Transverse colon (tissue), 4 donors: ENCODE data around the gene ARHGAP12. TPM values are rescaled to one million over a fixed set of nuclear protein-coding genes. Genes with fewer than 3 reads are reported as not detected.

Experiments used
- DNase-seq: peaks from one replicate; pipeline ENCODE4 v3.0.0-alpha.2; 2019
- H3K27ac ChIP-seq, 4 donors: fragments of 200-600 bp; sonication (generic); 2 replicates each; pipeline ENCODE4 v1.5.1; 2016 to 2018; ENCODE audit warnings: inconsistent platforms in 4 of 4
- H3K27me3 ChIP-seq: fragments of 200-600 bp; sonication (generic); 2 replicates; pipeline ENCODE4 v1.5.1; 2017; ENCODE audit warnings: inconsistent platforms
- H3K36me3 ChIP-seq, 4 donors: fragments of 200-600 bp; sonication (generic); 2 replicates each; pipeline ENCODE4 v1.5.1; 2017 to 2019; ENCODE audit warnings: inconsistent platforms in 4 of 4
- H3K4me1 ChIP-seq, 4 donors: fragments of 200-600 bp; sonication (generic); 2 replicates each; pipeline ENCODE4 v1.5.1; 2017 to 2020; ENCODE audit warnings: inconsistent platforms in 4 of 4
- H3K4me3 ChIP-seq, 4 donors: fragments of 200-600 bp; sonication (generic); 1 replicate in 1 of 4; 2 replicates in 3 of 4; pipeline versions ENCODE4 v1.5.1 to v1.6.1; 2017 to 2019; ENCODE audit warnings: inconsistent platforms in 4 of 4
- H3K9me3 ChIP-seq, 2 donors: fragments of 200-600 bp; sonication (generic); 2 replicates each; pipeline ENCODE4 v1.5.1; 2017 to 2019; ENCODE audit warnings: inconsistent platforms in 2 of 2
- EP300 ChIP-seq: sonication (generic); formaldehyde crosslinking; IDR thresholded peaks from one replicate; pipeline ENCODE4 v1.6.1; 2017; ENCODE audit warnings: antibody characterized with exemption, low read depth
- POLR2A ChIP-seq: fragments of 450-650 bp; IDR thresholded peaks from one replicate; pipeline ENCODE4 v1.6.1; 2016; ENCODE audit warnings: antibody characterized with exemption, mild to moderate bottlenecking, moderate library complexity
- POLR2AphosphoS5 ChIP-seq, 3 donors: sonication (generic); formaldehyde crosslinking; IDR thresholded peaks; one replicate each; pipeline ENCODE4 v1.6.1; 2016; ENCODE audit warnings: antibody characterized with exemption in 3 of 3
- WGBS, 2 donors: methylation state at CpG; one replicate each; pipeline ENCODE4 v1.1.5; 2018; ENCODE audit warnings: low coverage in 1 of 2; 5-methylcytosine and 5-hydroxymethylcytosine counted together
- in situ Hi-C, 4 donors: fragments of 200-750 bp; cut with MboI; loops; one replicate each; pipeline versions ENCODE4 v1.15.0 to v1.15.1; 2017; ENCODE audit warnings: low sequenced_read_pairs in 3 of 4, low pct_ligation_motif_present in 1 of 4, low pct_unique_long_range_greater_than_20kb in 1 of 4
- intact Hi-C: fragments of 100-400 bp; cut with DNase I; formaldehyde crosslinking; loops from one replicate; pipeline ENCODE4 v1.15.1; 2023; ENCODE audit warnings: low total_unique reads
- total RNA-seq, 4 donors: library from RNA; depleted of rRNA; stranded (reverse); fragments of >200 nt; gene quantifications; one replicate each; pipeline ENCODE4 v1.1.0, GENCODE V29; 2016
- TF ChIP-seq, protein P1 (sequence below), 5 experiments: fragments of 200-600 bp in 3 of 5; fragments of 450-650 bp in 2 of 5; sonication (generic) in 3 of 5; IDR thresholded peaks; 1 replicate in 2 of 5; 2 replicates in 3 of 5; pipeline ENCODE4 v1.5.1; 2016 to 2017; ENCODE audit warnings: antibody characterized with exemption in 5 of 5, inconsistent platforms in 3 of 5, mild to moderate bottlenecking in 2 of 5, moderate library complexity in 1 of 5

ARHGAP12 gene
- total RNA-seq, 4 donors from 2014 or later = 19.9 to 60.5 (median 46.1) TPM

DNA sequence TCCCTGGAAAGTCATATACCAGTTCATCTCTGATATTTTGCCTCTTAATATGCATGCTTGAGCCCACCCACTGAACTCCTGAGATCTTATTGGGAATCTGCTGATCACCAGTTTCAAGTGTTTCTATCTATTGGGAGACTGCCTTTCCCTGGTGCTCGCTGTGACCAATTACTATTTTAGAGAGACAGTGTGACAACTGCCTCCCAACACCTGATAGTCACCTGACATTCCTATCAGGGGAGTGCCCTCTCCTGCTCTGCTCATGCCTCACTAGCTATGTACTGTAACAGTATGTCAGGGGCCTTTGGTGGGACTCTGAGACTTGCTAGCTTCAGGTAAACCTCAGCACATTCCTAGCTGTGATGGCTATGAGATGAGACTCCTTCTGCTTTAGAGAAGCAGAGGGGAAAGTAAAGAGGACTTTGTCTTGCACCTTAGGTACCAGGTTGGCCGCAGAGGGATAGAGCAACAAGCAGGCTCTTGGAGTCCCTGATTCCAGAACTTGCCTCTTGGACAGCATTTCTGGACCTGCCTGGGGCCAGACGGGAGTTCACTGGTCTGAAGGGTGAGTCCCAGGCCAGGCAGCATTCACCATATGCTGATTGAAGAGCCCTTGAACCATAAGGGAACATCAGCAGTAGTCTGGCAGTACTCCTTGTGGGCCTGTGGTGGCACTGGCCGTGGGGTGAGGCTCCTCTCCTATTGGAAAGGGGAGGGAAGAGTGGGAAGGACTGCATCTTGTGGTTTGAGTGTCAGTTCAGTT is 34.4 kb upstream of the ARHGAP12 start:
- in situ Hi-C loops (no loop called here), intact Hi-C loops (no loop called here)
- H3K27me3 ChIP-seq = no peaks in the 10 kb centered on the region
- 92 to 100% methylated on average over 1 to 4 of the region's 4 CpGs for WGBS, 2 donors
- no peak for TF ChIP-seq POLR2AphosphoS5 (IDR thresholded peaks at IDR 0.05)
- TF ChIP-seq, protein P1, sequence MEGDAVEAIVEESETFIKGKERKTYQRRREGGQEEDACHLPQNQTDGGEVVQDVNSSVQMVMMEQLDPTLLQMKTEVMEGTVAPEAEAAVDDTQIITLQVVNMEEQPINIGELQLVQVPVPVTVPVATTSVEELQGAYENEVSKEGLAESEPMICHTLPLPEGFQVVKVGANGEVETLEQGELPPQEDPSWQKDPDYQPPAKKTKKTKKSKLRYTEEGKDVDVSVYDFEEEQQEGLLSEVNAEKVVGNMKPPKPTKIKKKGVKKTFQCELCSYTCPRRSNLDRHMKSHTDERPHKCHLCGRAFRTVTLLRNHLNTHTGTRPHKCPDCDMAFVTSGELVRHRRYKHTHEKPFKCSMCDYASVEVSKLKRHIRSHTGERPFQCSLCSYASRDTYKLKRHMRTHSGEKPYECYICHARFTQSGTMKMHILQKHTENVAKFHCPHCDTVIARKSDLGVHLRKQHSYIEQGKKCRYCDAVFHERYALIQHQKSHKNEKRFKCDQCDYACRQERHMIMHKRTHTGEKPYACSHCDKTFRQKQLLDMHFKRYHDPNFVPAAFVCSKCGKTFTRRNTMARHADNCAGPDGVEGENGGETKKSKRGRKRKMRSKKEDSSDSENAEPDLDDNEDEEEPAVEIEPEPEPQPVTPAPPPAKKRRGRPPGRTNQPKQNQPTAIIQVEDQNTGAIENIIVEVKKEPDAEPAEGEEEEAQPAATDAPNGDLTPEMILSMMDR (IDR thresholded peaks at IDR 0.05) = no peak
- TF ChIP-seq POLR2A = no peak
- no peak for TF ChIP-seq EP300
- H3K4me3 ChIP-seq = no peak overlapping the region
- no peaks in the 10 kb centered on the region for H3K9me3 ChIP-seq
- H3K27ac ChIP-seq = no peak overlapping the region
- peaks cover 0 to 14% (median 2%) of the 10 kb centered on the region in 4 donors for H3K4me1 ChIP-seq
- no peak for DNase-seq
- H3K36me3 ChIP-seq = no peaks in the 10 kb centered on the region

- 34 to 48% methylated on average over 5 to 8 of the region's 8 CpGs for WGBS, 2 donors
- no peak for TF ChIP-seq POLR2AphosphoS5 (IDR thresholded peaks at IDR 0.05)
- no peak for TF ChIP-seq POLR2A
- TF ChIP-seq, protein P1 (IDR thresholded peaks at IDR 0.05) = no peak
- no peak for TF ChIP-seq EP300
- H3K9me3 ChIP-seq = no peaks in the 10 kb centered on the region
- no peaks in the 10 kb centered on the region for H3K36me3 ChIP-seq
- no peak overlapping the region for H3K4me3 ChIP-seq
- no peaks in the 10 kb centered on the region for H3K27me3 ChIP-seq
- H3K4me1 ChIP-seq = peaks cover 0 to 14% (median 2%) of the 10 kb centered on the region in 4 donors
- intact Hi-C loops = no loop called here
- DNase-seq = no peak
- in situ Hi-C loops = no loop called here
- peak overlapping the region in 1 of 4 donors; percentile 36 for H3K27ac ChIP-seq
Measured at GRCh38 chr10:31961277-31962074, 32.8 kb upstream of the ARHGAP12 start.

DNA sequence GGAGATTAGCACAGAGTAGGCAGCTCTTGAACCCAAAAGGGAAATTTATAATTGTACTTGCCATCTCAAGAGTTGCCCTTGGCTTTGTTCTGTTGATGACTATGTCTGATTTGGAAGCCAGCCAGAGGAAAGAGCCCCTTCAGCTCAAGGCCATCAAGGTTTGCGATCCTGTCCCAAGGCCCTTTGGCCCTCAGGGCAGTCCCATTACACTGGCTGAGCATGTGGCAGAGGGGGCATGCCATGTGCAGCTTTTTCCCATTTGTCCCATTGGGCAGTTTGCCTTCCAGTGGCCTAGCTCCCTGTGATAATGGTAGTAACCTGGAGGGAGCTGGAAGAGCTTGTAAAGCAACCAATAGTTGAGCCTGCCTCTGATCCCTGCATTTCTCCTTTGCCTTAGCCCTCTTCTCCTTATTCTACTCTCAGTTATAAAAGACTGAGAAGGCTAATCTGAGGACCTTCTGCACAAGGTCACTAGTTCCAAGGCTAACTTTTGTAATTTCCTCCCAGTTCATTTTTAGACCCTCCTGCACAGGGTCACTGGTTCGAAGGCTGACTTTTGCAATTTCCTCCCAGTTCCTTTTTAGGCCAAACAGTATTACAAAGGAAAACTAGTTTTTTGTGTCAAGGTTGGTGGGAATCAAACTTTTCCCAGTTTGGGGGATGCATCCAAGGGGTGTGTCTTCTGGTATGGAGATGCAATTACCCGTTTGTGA is 31.0 kb upstream of the ARHGAP12 start:
- in situ Hi-C loops = loop anchor here in 1 of 4 donors (10.0 kb wide), 1 partner anchor 105 kb away; no protein-coding TSS in a partner anchor

More for the DNA sequence above, 31.0 kb upstream of the ARHGAP12 start:
- no peak for DNase-seq
- Histone ChIP-seq H3K4me3 (no peak overlapping the region), H3K9me3 (peaks cover 0 to 5% of the 10 kb centered on the region in 2 donors), H3K27ac (no peak overlapping the region), H3K36me3 (no peaks in the 10 kb centered on the region), H3K27me3 (no peaks in the 10 kb centered on the region), H3K4me1 (peaks cover 0 to 14% (median 2%) of the 10 kb centered on the region in 4 donors)
- intact Hi-C loops = no loop called here
- WGBS, 2 donors = 74 to 75% methylated on average over 1 to 3 of the region's 3 CpGs
- TF ChIP-seq EP300 (no peak), POLR2AphosphoS5 (IDR thresholded peaks at IDR 0.05) (no peak), POLR2A (no peak)
- TF ChIP-seq, protein P1 (IDR thresholded peaks at IDR 0.05) = no peak
